Measurements from ENCODE around the gene IER2. TPM values are rescaled to one million over a fixed set of nuclear protein-coding genes. Genes with fewer than 3 reads are reported as not detected.

IER2 gene
- total and polyA plus RNA-seq, 2 experiments from 2014 or later: 101 to 325 TPM

- WGBS (ENCODE audit: low lambda C conversion rate, missing lambda C conversion rate): 80% methylated on average over 4 of the region's 4 CpGs
- no peak overlapping the region for H3K4me3 ChIP-seq
- no peak for TF ChIP-seq EZH2phosphoT487 (IDR thresholded peaks at IDR 0.05; ENCODE audit: low read depth, severe bottlenecking, unreplicated experiment)
- no peak for TF ChIP-seq CTCF (IDR thresholded peaks at IDR 0.05; ENCODE audit: poor library complexity)
- no peak for TF ChIP-seq EZH2 (IDR thresholded peaks at IDR 0.05; ENCODE audit: borderline replicate concordance)
- no peaks in the 10 kb centered on the region for H3K79me2 ChIP-seq
- H3K9me2 ChIP-seq (replicated peaks; ENCODE audit: insufficient read depth): no peaks in the 10 kb centered on the region
- no peak overlapping the region for H3K4me2 ChIP-seq
- no peak for DNase-seq (ENCODE audit: low spot score)
- H3K36me3 ChIP-seq (replicated peaks; ENCODE audit: insufficient read depth, low read depth): no peaks in the 10 kb centered on the region
- no peaks in the 10 kb centered on the region for H4K20me1 ChIP-seq (ENCODE audit: insufficient read depth, poor library complexity, severe bottlenecking)
- H3K27me3 ChIP-seq: no peaks in the 10 kb centered on the region
- no peak overlapping the region for H3K27ac ChIP-seq
- no peak overlapping the region for H2AFZ ChIP-seq
- H3K9me3 ChIP-seq (ENCODE audit: low read depth): no peaks in the 10 kb centered on the region
- peaks cover 4% of the 10 kb centered on the region for H3K4me1 ChIP-seq (ENCODE audit: insufficient read depth)
Measured at GRCh38 chr19:13189600-13189999, 39.4 kb downstream of the IER2 start.

GRCh38 chr19:13190781-13191540, 40.8 kb downstream of the IER2 start:
- H3K9me3 ChIP-seq (ENCODE audit: low read depth): no peaks in the 10 kb centered on the region
- peak; percentile 76 for DNase-seq (ENCODE audit: low spot score)
- H3K79me2 ChIP-seq: no peaks in the 10 kb centered on the region
- no peaks in the 10 kb centered on the region for H3K27me3 ChIP-seq
- H3K4me1 ChIP-seq (ENCODE audit: insufficient read depth): peaks cover 4% of the 10 kb centered on the region
- H3K27ac ChIP-seq: peak overlapping the region; percentile 86
- H3K36me3 ChIP-seq (replicated peaks; ENCODE audit: insufficient read depth, low read depth): no peaks in the 10 kb centered on the region
- no peak overlapping the region for H2AFZ ChIP-seq
- WGBS (ENCODE audit: low lambda C conversion rate, missing lambda C conversion rate): 72% methylated on average over 19 of the region's 19 CpGs
- H4K20me1 ChIP-seq (ENCODE audit: insufficient read depth, poor library complexity, severe bottlenecking): no peaks in the 10 kb centered on the region
- no peak overlapping the region for H3K4me2 ChIP-seq
- no peak overlapping the region for H3K4me3 ChIP-seq
- H3K9me2 ChIP-seq (replicated peaks; ENCODE audit: insufficient read depth): no peaks in the 10 kb centered on the region
- TF ChIP-seq EZH2 (IDR thresholded peaks at IDR 0.05; ENCODE audit: borderline replicate concordance) (no peak), EZH2phosphoT487 (IDR thresholded peaks at IDR 0.05; ENCODE audit: low read depth, severe bottlenecking, unreplicated experiment) (no peak), CTCF (IDR thresholded peaks at IDR 0.05; ENCODE audit: poor library complexity) (no peak)

GRCh38 chr19:13195678-13196077, 45.5 kb downstream of the IER2 start:
- peak; percentile 43 for TF ChIP-seq CTCF (IDR thresholded peaks at IDR 0.05; ENCODE audit: poor library complexity)
- no peak for TF ChIP-seq EZH2 (IDR thresholded peaks at IDR 0.05; ENCODE audit: borderline replicate concordance)
- no peaks in the 10 kb centered on the region for H3K79me2 ChIP-seq
- WGBS (ENCODE audit: low lambda C conversion rate, missing lambda C conversion rate): 43% methylated on average over 11 of the region's 11 CpGs
- DNase-seq (ENCODE audit: low spot score): peak; percentile 87
- peak overlapping the region; percentile 40 for H3K27ac ChIP-seq
- no peak overlapping the region for H2AFZ ChIP-seq
- H3K4me2 ChIP-seq: no peak overlapping the region
- H3K9me3 ChIP-seq (ENCODE audit: low read depth): no peaks in the 10 kb centered on the region
- peaks cover 4% of the 10 kb centered on the region for H3K4me1 ChIP-seq (ENCODE audit: insufficient read depth)
- no peaks in the 10 kb centered on the region for H3K27me3 ChIP-seq
- H3K4me3 ChIP-seq: no peak overlapping the region
- no peaks in the 10 kb centered on the region for H4K20me1 ChIP-seq (ENCODE audit: insufficient read depth, poor library complexity, severe bottlenecking)
- no peaks in the 10 kb centered on the region for H3K36me3 ChIP-seq (replicated peaks; ENCODE audit: insufficient read depth, low read depth)
- no peaks in the 10 kb centered on the region for H3K9me2 ChIP-seq (replicated peaks; ENCODE audit: insufficient read depth)
